ENCODE measurements around the gene KLHDC8A.
"Not testable (repeated sequence)": the region's sequence is repeated elsewhere in the genome, so short reads cannot be mapped to it uniquely, and the experiment has no call there.

Gene KLHDC8A

GRCh38 chr1:205317311-205317917, 39.3 kb downstream of the KLHDC8A start:
- no peak for DNase-seq

GRCh38 chr1:205316161-205316566, 40.6 kb downstream of the KLHDC8A start:
- DNase-seq = no peak

GRCh38 chr1:205315008-205315618, 41.6 kb downstream of the KLHDC8A start:
- DNase-seq = no peak

GRCh38 chr1:205313563-205314308, 43.0 kb downstream of the KLHDC8A start:
- DNase-seq = no peak

GRCh38 chr1:205312866-205313562, 43.7 kb downstream of the KLHDC8A start:
- no peak for DNase-seq

GRCh38 chr1:205310976-205311704, 45.6 kb downstream of the KLHDC8A start:
- DNase-seq = no peak

- DNase-seq = no peak
Measured at GRCh38 chr1:205309741-205310140, 47.0 kb downstream of the KLHDC8A start.

- DNase-seq = no peak
Measured at GRCh38 chr1:205306929-205307566, 49.7 kb downstream of the KLHDC8A start.

GRCh38 chr1:205304695-205305070, 52.0 kb downstream of the KLHDC8A start:
- no peak for DNase-seq

- DNase-seq = no peak
Measured at GRCh38 chr1:205304046-205304694, 52.6 kb downstream of the KLHDC8A start.

GRCh38 chr1:205303247-205303888, 53.4 kb downstream of the KLHDC8A start:
- DNase-seq = no peak

GRCh38 chr1:205301842-205302588, 54.7 kb downstream of the KLHDC8A start:
- DNase-seq = no peak

GRCh38 chr1:205301205-205301821, 55.4 kb downstream of the KLHDC8A start:
- DNase-seq = no peak

- DNase-seq = no peak
Measured at GRCh38 chr1:205300149-205300548, 56.6 kb downstream of the KLHDC8A start.

GRCh38 chr1:205298191-205298994, 58.3 kb downstream of the KLHDC8A start:
- DNase-seq = no peak

- not testable (repeated sequence) for DNase-seq
Measured at GRCh38 chr1:205297546-205298177, 59.1 kb downstream of the KLHDC8A start.

- DNase-seq = no peak
Measured at GRCh38 chr1:205296154-205296553, 60.6 kb downstream of the KLHDC8A start.

- DNase-seq = no peak
Measured at GRCh38 chr1:205294934-205295333, 61.8 kb downstream of the KLHDC8A start.
